Neuron (in vitro differentiated cells): ENCODE data around the gene ZBTB49.

Source experiments
- H2AFZ ChIP-seq: one replicate; pipeline ENCODE4 v1.6.1; 2013; ENCODE audit warnings: low read depth, mild to moderate bottlenecking, inconsistent platforms, low read length, moderate library complexity
- H3K27me3 ChIP-seq: one replicate; pipeline ENCODE4 v1.6.1; 2013; ENCODE audit warnings: low read length; ENCODE audit not compliant: insufficient read depth
- H3K36me3 ChIP-seq: one replicate; pipeline ENCODE4 v1.6.1; 2013; ENCODE audit warnings: low read length; ENCODE audit not compliant: insufficient read depth
- H3K4me1 ChIP-seq: one replicate; pipeline ENCODE4 v1.6.1; 2013; ENCODE audit warnings: low read length; ENCODE audit not compliant: insufficient read depth
- H3K4me3 ChIP-seq: 2 replicates; pipeline ENCODE4 v1.5.1; 2013; ENCODE audit warnings: mild to moderate bottlenecking, low read length, moderate library complexity
- H3K9me3 ChIP-seq: one replicate; pipeline ENCODE4 v1.6.1; 2013; ENCODE audit warnings: low read length

ZBTB49 gene

DNA sequence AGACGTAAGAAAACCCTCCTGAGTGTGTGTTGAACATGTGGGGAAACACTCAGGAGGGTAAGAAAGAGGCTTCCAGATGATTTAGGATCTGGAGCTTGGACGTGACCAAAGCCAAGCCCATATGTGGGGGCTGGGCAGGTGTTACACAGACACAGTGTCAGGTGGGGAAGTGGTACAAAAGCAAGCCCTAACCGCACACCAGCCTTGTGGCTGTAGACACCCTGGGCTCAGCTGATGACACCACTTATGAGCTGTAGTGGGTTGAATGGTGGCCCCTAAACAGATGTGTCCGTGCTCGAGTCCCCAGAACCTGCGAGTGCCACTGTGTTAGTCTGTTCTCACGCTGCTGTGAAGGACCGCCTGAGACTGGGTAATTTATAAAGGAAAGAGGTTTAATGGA lies 71.8 kb downstream of the ZBTB49 start:
- peaks cover 21% of the 10 kb centered on the region for H3K4me1 ChIP-seq
- no peaks in the 10 kb centered on the region for H3K9me3 ChIP-seq
- H3K36me3 ChIP-seq = no peaks in the 10 kb centered on the region
- no peaks in the 10 kb centered on the region for H3K27me3 ChIP-seq
- no peak overlapping the region for H2AFZ ChIP-seq
- no peak overlapping the region for H3K4me3 ChIP-seq

DNA sequence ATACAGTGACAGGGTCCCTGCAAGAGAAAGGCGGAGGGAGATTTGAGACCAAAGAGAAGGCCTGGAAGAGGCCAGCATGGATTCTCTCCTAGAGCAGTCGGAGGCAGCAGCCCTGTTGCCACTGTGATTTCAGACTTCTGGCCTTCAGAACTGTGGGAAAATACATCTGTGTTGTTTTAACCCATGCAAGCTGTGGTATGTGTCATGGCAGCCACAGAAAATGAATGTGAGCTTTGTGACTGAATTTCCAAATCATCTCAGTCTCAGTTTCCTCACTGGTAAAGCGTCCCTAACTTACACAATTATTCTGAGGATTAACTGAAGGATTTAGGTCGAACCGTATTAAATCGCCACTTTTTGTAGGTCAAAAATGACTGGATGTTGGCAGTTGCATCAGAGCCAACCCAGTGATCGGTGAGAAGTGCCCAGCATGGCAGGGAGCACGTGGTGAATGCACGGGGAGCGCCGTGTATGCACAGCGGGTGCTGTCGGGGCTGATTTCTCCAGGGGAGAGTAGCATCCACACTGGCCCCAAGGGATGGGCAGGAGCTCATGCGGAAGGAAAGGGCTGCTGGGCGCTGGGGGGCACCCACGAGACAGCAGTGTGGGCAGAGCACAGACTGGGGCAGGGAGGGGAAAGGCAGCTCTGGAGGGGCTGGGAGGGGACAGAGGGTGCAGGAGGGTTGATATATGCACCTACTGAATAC lies 73.1 kb downstream of the ZBTB49 start:
- H3K36me3 ChIP-seq = no peaks in the 10 kb centered on the region
- H3K4me3 ChIP-seq = no peak overlapping the region
- no peak overlapping the region for H2AFZ ChIP-seq
- H3K4me1 ChIP-seq = peaks cover 12% of the 10 kb centered on the region
- no peaks in the 10 kb centered on the region for H3K27me3 ChIP-seq
- no peaks in the 10 kb centered on the region for H3K9me3 ChIP-seq

DNA sequence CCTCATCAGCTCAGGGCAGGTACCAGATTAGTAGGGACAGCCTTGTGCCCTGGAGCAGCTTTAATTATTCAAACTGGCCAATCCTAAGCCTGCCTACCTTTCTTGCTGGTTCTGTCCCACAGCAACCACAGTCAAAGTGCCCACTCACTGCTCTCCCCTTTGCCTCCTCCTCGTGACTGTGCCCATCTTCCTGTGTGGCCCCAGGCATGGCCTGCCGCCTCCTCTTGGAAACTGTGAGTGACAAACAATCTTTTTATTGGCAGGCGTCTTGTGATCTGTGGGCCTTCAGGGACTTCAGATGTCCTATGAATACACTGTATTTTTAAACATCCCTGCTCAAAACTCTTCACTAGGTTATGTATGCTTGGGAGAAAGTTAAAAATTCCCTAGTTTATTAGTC lies 74.0 kb downstream of the ZBTB49 start:
- H3K27me3 ChIP-seq = no peaks in the 10 kb centered on the region
- no peaks in the 10 kb centered on the region for H3K36me3 ChIP-seq
- no peaks in the 10 kb centered on the region for H3K9me3 ChIP-seq
- no peak overlapping the region for H3K4me3 ChIP-seq
- H2AFZ ChIP-seq = no peak overlapping the region
- peaks cover 3% of the 10 kb centered on the region for H3K4me1 ChIP-seq

DNA sequence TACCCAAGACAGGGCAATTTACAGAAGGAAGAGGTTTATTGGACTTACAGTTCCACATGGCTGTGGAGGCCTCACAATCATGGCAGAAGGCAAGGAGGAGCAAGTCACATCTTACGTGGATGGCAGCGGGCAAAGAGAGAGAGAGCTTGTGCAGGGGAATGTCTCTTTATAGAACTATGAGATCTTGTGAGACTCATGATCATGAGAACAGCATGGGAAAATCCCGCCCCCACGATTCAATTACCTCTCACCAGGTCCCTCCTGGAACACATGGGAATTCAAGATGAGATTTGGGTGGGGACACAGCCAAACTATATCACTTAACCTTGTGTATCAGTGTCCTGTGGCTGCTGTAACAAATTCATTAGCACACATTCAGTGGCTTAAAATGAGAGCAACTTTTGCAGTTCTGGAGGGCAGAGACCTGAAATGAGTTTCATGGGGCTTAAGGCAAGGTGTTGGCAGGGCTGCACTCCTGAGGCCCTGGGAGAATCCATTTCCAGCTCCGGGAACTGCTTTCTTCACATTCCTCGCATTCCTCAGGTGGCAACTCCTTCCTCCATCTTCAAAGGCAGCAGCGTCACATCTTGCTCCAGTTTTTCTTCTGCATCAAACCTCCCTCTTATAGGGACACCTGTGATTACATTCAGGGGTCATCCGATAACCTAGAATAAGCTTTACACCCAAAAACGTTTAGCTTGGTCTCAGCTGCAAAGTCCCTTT lies 74.6 kb downstream of the ZBTB49 start:
- Histone ChIP-seq H3K4me1 (no peaks in the 10 kb centered on the region), H3K4me3 (no peak overlapping the region), H3K36me3 (no peaks in the 10 kb centered on the region), H3K9me3 (no peaks in the 10 kb centered on the region), H2AFZ (no peak overlapping the region), H3K27me3 (no peaks in the 10 kb centered on the region)

DNA sequence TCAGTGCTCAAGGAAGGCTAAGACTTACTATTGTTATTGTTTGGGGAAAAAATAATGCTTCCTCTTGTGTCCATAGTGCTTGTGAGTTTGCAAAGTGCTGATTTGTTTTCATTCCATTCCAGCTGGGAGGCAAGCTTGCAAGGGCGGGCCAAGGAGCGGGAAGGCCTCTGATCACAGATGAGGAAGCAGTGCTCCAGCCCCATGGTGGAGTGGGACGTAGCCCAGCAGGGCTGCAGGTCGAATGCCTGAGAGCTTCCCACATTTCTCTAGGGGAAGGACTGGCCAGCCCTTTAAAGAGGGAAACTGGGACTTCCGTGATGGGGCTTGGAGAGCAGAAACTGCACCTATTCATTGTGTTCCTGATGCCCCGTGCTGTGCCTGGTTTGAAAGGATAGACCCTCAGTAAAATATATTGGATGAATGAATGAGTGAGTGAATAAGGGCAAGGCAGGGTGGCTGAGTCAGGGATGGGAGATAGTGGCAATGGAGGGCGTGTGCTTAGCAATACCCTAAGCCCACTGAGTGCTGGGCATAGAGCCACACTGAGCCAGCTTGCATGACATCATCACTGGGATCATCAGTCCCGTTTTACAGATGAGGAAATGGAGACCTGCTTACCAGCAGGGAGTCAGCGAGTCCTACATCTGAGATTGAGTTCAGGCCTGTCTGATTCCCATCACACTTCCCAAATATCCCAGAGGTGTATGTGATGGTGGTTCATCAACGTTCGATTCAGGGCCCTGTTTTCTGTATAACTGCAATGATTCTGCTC lies 78.9 kb downstream of the ZBTB49 start:
- Histone ChIP-seq H3K27me3 (peaks cover 2% of the 10 kb centered on the region), H3K4me3 (no peak overlapping the region)

More for the DNA sequence above, 78.9 kb downstream of the ZBTB49 start:
- no peaks in the 10 kb centered on the region for H3K36me3 ChIP-seq
- H3K9me3 ChIP-seq = no peaks in the 10 kb centered on the region
- no peaks in the 10 kb centered on the region for H3K4me1 ChIP-seq
- H2AFZ ChIP-seq = no peak overlapping the region
